Bronchial epithelial cell (primary cell): ENCODE data around the gene S100A3. TPM values are rescaled to one million over a fixed set of nuclear protein-coding genes. Genes with fewer than 3 reads are reported as not detected.

Experiments used
- DNase-seq: peaks from one replicate; pipeline ENCODE4 v3.0.0-alpha.2; 2010; ENCODE audit warnings: low read depth
- FAIRE-seq: peaks from 2 replicates; lab custom pipeline; 2011; peaks lifted over from hg19 to GRCh38; lab: Jason Lieb, UNC
- H3K27me3 ChIP-seq: 2 replicates; pipeline ENCODE4 v1.5.1; 2011; ENCODE audit warnings: low read length; ENCODE audit not compliant: control insufficient read depth, insufficient read depth
- H3K36me3 ChIP-seq: 2 replicates; pipeline ENCODE4 v1.5.1; 2011; ENCODE audit warnings: low read length; ENCODE audit not compliant: control insufficient read depth, insufficient read depth
- H3K4me3 ChIP-seq: 2 replicates; pipeline ENCODE4 v1.5.1; 2011; ENCODE audit warnings: mild to moderate bottlenecking, low read depth, low read length, control low read depth
- CTCF ChIP-seq: IDR thresholded peaks from 2 replicates; pipeline ENCODE4 v1.5.1; 2011; ENCODE audit warnings: mild to moderate bottlenecking, moderate library complexity, low read length, control low read depth, inconsistent platforms; ENCODE audit not compliant: insufficient read depth, severe bottlenecking
- total RNA-seq: library from RNA; depleted of rRNA; stranded (reverse); fragments of >200 nt; gene quantifications from 2 replicates; pipeline ENCODE4 v1.2.1, GENCODE V29; 2014

Gene S100A3
- total RNA-seq, 1 donor from 2014 or later: 26.6 TPM

DNA sequence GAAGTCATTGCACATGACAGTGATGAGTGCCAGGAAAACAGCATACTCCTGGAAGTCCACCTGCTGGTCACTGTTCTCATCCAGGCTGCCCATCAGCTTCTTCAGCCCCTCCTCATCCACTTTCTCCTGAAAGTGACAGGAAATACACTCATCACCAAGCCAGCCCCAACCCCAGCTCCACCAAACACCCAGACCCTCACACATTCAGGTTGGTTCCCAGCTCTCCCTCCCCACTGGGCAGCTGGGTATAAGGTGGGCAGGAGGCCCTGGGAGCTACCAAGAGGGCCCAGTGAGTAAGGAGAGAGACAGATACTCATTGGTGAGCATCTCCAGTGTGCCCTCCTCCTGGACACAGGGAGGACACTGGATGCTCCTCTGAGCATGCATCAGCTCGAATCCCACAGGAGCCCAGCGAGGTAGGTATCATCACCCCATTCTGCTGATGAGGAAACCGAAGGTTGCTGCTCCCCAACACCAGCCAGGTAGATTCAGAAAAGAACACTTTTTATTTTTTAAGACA, 12.5 kb upstream of the S100A3 start:
- FAIRE-seq (no peak), DNase-seq (peak; percentile 78)
- no peaks in the 10 kb centered on the region for H3K27me3 ChIP-seq
- peaks cover 5% of the 10 kb centered on the region for H3K36me3 ChIP-seq
- TF ChIP-seq CTCF: no peak
- no peak overlapping the region for H3K4me3 ChIP-seq

GRCh38 chr1:153560771-153561465, 11.9 kb upstream of the S100A3 start:
- no peak for TF ChIP-seq CTCF
- H3K36me3 ChIP-seq: peaks cover 5% of the 10 kb centered on the region
- FAIRE-seq: no peak
- H3K4me3 ChIP-seq: no peak overlapping the region
- DNase-seq: peak; percentile 76
- H3K27me3 ChIP-seq: no peaks in the 10 kb centered on the region

- no peaks in the 10 kb centered on the region for H3K27me3 ChIP-seq
- DNase-seq (peak; percentile 79), FAIRE-seq (no peak)
- no peak for TF ChIP-seq CTCF
- no peak overlapping the region for H3K4me3 ChIP-seq
- H3K36me3 ChIP-seq: peaks cover 4% of the 10 kb centered on the region
These were observed 11.2 kb upstream of the S100A3 start for GRCh38 chr1:153560241-153560640.

DNA sequence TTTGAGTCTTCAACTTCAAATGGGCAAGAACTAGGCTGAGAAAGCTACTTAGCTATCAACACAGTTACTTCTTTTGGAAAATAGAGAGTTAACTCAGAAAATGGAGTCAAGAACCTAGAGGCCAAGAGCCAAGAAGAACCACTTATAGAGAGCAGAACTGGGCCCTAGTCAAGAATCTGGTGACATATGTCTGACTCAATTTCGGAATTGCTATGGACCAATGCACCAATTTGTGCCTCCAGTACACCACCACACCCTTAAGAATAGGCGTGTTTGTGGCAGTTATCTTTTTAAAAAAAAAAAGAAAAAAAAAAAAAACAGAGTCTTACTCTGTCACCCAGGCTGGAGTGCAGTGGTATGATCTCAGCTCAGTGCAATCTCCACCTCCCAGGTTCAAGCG, 8.8 kb upstream of the S100A3 start:
- no peak for TF ChIP-seq CTCF
- H3K4me3 ChIP-seq: no peak overlapping the region
- no peaks in the 10 kb centered on the region for H3K27me3 ChIP-seq
- peaks cover 10% of the 10 kb centered on the region for H3K36me3 ChIP-seq
- no peak for DNase-seq
- FAIRE-seq: no peak

GRCh38 chr1:153556348-153556747, 7.3 kb upstream of the S100A3 start:
- no peak overlapping the region for H3K4me3 ChIP-seq
- peaks cover 10% of the 10 kb centered on the region for H3K36me3 ChIP-seq
- DNase-seq (no peak), FAIRE-seq (no peak)
- TF ChIP-seq CTCF: no peak
- no peaks in the 10 kb centered on the region for H3K27me3 ChIP-seq
